GM19468 (cell line): ENCODE measurements around the gene CTTN.

Experiments used
- ATAC-seq: cut with Tn5 transposase; IDR thresholded peaks from one replicate; pipeline ENCODE4 v1.9.1; 2021; ENCODE audit warnings: mild to moderate bottlenecking, moderate library complexity, moderate number of reproducible peaks; ENCODE audit not compliant: unreplicated experiment; ENCODE audit errors: extremely low read depth

CTTN gene

DNA sequence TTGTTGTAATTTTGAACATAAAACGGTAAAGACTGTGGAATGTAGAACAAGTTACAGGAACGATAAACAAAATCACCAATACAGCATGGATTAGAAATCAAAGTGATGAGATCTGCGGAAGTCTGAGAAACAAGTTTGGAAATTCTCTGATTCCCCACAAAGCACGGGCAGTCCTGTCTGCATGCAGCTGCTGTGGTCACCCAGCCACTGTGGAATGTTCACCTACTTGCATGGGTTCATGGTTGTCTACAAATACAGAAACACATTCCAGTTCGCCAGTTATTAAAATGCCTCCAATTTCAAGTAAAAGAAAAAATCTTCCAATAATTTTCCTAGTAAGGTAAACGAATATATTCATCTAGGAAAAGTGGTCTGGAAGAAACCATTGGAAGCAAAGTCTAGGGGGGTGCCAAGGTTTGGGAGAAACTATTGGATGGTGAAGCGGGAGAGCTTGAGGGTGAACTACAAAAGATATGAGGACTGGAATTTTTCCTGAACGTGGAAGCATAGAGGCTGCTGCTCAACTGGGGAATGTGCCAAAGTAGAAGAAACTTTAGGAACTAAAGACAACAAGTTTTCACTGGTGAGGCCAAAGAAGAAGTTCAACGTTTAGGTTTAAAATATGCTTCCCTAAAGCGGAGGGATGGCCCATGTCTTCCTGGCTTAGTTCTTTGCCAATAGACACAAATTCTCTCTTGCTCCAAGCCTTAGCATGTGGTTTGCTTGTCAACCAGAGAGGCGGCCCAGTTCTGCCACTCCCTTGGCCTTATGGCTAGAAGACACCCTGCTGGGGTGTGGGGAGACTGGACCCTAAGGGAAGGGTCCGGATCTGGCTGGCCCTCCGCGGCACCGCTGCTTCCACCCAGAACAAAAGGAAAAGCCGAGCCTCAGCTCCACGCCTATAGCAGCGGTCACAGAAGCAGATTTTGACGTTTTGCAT, 70.2 kb downstream of the CTTN start:
- ATAC-seq = no peak

DNA sequence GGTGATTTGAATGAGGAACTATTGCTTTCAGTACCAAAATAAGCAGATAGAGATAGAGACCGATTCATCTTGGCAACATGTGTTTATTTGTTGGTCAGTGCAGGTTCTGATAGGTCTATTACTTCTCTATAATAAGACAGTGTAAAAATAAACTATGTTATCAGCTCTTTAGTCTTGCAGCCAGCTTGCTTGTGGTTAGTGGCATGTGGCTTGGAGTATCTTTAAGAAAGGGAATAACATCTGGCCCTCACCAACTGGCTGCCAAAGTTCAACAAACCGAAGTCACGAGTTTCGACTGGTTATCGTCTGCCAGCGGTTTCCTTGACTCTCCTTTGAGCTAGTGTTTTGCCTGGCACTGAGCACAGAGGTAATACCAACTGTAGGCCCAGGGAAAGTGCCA, 71.8 kb downstream of the CTTN start:
- ATAC-seq = peak; percentile 48

GRCh38 chr11:70471254-70471653, 72.9 kb downstream of the CTTN start:
- no peak for ATAC-seq

DNA sequence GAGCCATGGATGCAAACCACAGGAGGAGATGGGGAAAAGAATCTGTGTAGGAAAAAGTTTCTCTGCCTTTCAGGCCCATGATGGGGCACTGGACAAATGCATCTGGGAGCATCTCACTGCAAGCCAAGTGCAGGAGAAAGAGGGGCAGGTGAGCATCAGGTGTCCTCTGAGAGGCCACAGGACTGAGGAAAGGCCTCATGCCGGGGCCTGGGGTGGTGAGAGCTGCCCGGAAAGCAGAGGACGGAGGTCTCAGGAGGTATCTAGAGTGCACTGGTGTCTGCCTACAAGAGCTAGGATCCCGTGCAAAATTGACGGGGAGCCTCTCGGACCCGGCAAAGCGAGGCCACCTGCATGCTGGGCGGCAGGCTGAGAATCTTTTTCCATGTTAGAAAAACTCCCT, 73.9 kb downstream of the CTTN start:
- ATAC-seq = no peak

DNA sequence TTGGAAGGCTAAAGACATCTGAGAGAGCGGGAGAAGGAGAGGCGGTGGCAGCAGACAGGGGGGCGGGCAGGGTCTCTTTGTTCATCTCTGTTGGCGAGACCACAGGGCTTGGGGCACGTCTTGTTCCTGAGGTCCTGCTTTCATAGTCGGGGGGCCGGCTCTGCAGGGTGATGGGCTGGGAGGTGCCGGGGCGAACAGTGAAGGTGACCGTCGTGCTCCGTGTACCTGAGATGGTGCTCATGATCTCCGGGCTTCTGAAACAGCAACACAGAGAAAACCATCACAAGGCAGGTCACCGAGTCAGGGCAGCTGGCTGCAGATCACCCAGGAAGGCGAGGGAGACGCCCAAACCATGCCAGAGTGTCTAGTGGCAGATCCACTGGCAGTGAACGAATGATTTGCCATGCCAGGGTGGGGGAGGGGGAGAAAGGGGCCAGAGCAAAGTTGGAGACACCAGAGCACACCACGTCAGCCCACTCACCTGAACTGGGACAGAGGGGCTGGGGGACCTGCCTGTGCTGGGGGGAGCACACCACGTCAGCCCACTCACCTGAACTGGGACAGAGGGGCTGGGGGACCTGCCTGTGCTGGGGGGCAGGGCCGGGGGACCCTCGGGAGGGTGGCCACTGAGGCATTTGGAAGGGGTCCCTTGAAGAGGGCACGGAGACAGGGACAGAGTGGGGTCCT, 75.0 kb downstream of the CTTN start:
- ATAC-seq = no peak

GRCh38 chr11:70473873-70474690, 75.8 kb downstream of the CTTN start:
- no peak for ATAC-seq

GRCh38 chr11:70474710-70475109, 76.4 kb downstream of the CTTN start:
- no peak for ATAC-seq

- ATAC-seq = no peak
Measured at GRCh38 chr11:70476669-70477068, 78.3 kb downstream of the CTTN start.

DNA sequence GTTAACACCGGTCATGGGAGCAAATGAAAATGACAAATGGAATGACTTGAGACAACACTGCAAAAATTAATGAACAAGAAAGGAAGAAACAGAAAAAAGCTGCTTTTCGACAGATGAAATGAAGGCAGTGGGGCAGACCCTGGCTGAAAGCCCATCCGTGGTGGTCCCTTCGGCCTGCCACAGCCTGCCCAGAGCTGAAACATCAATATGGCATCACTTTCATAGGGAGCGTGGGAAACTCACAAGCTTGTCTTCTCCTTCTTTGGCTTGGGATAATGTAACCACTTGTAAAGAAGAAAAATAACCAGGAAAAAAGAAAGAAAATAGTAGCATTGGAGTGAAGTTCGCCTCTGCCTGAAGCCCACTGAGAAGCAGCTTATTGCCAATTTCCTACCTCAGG, 78.8 kb downstream of the CTTN start:
- no peak for ATAC-seq

DNA sequence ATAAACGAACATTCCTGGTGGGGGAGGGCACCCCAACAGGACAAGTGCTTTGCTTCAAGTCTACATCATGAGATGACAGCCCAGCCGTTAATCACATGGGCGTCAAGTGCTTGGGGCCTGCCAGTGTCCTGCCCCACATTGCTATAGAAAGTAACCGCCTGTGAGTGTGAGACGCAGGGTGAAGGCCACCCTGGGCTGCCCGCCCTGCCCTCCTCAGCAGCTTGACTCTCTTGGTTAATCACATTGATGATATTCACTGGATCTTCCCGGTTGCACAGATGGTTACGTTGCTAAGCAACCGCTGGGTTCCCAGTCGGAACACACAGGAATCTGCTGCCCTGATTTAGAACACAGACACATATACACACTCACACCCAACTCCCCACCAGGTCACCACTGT, 79.3 kb downstream of the CTTN start:
- no peak for ATAC-seq

- no peak for ATAC-seq
Measured at GRCh38 chr11:70478166-70478890, 80.0 kb downstream of the CTTN start.

DNA sequence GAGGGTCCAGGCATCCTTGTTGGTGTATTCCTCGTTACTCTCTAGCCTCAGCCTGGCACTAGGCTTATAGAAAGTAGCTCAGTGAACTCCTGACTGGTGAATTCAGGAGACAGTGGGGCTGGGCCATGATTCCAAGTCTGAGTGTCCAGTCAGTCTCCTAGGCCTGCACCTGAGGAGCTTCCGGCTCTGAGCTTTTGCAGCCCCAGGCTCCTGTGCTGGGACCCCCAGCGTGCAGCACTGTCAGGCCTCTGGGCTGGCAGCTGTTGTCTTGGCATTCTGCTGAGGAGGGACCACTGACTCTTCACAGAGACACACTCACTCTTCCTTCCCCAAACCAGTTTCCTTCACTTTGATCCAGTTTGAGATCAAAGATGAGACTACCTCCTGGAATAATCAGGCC, 82.4 kb downstream of the CTTN start:
- no peak for ATAC-seq

- no peak for ATAC-seq
Measured at GRCh38 chr11:70481625-70482528, 83.5 kb downstream of the CTTN start.

DNA sequence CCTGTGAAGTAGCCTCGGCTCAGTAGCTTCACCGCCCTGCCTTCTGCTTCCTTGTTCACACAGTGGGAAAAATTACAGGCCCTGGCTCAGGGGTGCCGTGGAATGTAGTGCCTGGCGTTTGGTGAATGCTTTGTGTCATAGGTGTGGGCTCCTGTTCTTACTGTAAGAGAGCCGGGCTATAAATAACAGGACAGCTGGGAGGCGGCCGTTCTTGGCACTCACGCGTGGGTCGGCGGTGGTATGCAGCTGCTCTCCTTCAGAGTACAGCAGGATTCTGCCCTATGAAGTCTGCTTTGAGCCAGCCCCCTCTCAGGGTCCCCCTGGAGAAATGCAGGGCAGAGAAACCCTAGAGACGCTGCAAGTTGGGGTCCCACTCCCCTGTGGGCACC, 84.2 kb downstream of the CTTN start:
- ATAC-seq = no peak

GRCh38 chr11:70483077-70483861, 84.9 kb downstream of the CTTN start:
- ATAC-seq = no peak

DNA sequence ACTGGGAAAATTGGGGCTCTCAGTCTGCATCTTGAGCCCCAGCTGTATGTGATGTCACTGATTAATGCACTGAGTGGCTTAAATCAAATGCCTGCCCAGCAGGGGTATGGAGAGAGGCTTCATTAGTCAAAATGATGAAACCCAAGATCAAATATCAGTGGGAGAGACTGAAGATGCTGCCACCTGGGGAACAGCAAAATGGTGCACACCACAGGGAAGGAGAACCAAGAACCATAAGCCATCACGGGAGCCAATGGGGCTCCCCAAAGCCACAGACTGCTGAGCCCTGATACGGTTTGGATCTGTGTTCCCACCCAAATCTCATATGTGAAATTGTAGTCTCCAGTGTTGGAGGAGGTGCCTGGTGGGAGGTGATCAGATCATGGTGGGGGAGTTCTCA, 85.6 kb downstream of the CTTN start:
- ATAC-seq = no peak

GRCh38 chr11:70485326-70486025, 87.1 kb downstream of the CTTN start:
- no peak for ATAC-seq

GRCh38 chr11:70486026-70486415, 87.7 kb downstream of the CTTN start:
- no peak for ATAC-seq
